Smooth muscle cell (in vitro differentiated cells): Measurements from ENCODE around the gene CEP128. TPM values are rescaled to one million over a fixed set of nuclear protein-coding genes. Genes with fewer than 3 reads are reported as not detected.

Experiments used
- DNase-seq: peaks from one replicate; lab custom pipeline; 2025; ENCODE audit not compliant: unreplicated experiment; lab: John Stamatoyannopoulos, UW
- H2AFZ ChIP-seq: fragments of 200-600 bp; sonication (generic); 2 replicates; pipeline ENCODE4 v1.6.0; 2016; ENCODE audit warnings: antibody characterized with exemption, low read depth, mild to moderate bottlenecking
- H3F3A ChIP-seq: fragments of 200-600 bp; sonication (generic); 2 replicates; pipeline ENCODE4 v1.6.0; 2017; ENCODE audit warnings: antibody characterized with exemption, low read depth
- H3K27ac ChIP-seq: fragments of 200-600 bp; sonication (generic); 2 replicates; pipeline ENCODE4 v1.5.1; 2016; ENCODE audit warnings: low read depth, mild to moderate bottlenecking
- H3K27me3 ChIP-seq: fragments of 200-600 bp; sonication (generic); 2 replicates; pipeline ENCODE4 v1.6.1; 2016; ENCODE audit warnings: low read depth, mild to moderate bottlenecking
- H3K36me3 ChIP-seq: fragments of 200-600 bp; sonication (generic); 2 replicates; pipeline ENCODE4 v1.5.1; 2016; ENCODE audit warnings: low read depth
- H3K4me1 ChIP-seq: fragments of 200-600 bp; sonication (generic); 2 replicates; pipeline ENCODE4 v1.5.1; 2016; ENCODE audit warnings: low read depth
- H3K4me2 ChIP-seq: fragments of 200-600 bp; sonication (generic); 2 replicates; pipeline ENCODE4 v1.6.0; 2016; ENCODE audit warnings: mild to moderate bottlenecking
- H3K4me3 ChIP-seq: fragments of 200-600 bp; sonication (generic); 2 replicates; pipeline ENCODE4 v1.5.1; 2016; ENCODE audit warnings: mild to moderate bottlenecking
- H3K79me2 ChIP-seq: fragments of 200-600 bp; sonication (generic); 2 replicates; pipeline ENCODE4 v1.6.0; 2016; ENCODE audit warnings: low read depth, mild to moderate bottlenecking
- H3K9ac ChIP-seq: fragments of 200-600 bp; sonication (generic); 2 replicates; pipeline ENCODE4 v1.6.0; 2016; ENCODE audit warnings: low read depth
- H3K9me3 ChIP-seq: fragments of 200-600 bp; sonication (generic); replicated peaks from 2 replicates; pipeline ENCODE4 v1.5.1; 2016; ENCODE audit warnings: low read depth
- H4K20me1 ChIP-seq: fragments of 200-600 bp; sonication (generic); 2 replicates; pipeline ENCODE4 v1.6.0; 2016; ENCODE audit warnings: low read depth
- WGBS: methylation state at CpG from one replicate; pipeline ENCODE4 v1.1.7; 2016; ENCODE audit warnings: low lambda C conversion rate; 5-methylcytosine and 5-hydroxymethylcytosine counted together
- polyA plus RNA-seq: library from polyadenylated mRNA; unstranded; fragments of >200 nt; fragmentation: Nextera tagmentation; extraction: Ambion mirVana; gene quantifications from 2 replicates; pipeline ENCODE4 v1.2.1, GENCODE V29; 2016
- total RNA-seq: library from RNA; depleted of rRNA; stranded (reverse); fragments of >200 nt; gene quantifications from 2 replicates; pipeline ENCODE4 v1.2.3, GENCODE V29; 2014
- TF ChIP-seq, protein P1 (sequence below): fragments of 200-600 bp; sonication (generic); IDR thresholded peaks from 2 replicates; pipeline ENCODE4 v1.5.1; 2017; ENCODE audit warnings: borderline replicate concordance, mild to moderate bottlenecking, antibody characterized with exemption; ENCODE audit not compliant: insufficient read depth, poor library complexity, severe bottlenecking

Gene CEP128
- total and polyA plus RNA-seq, 2 experiments from 2014 or later: 2.7 to 4.4 TPM

DNA sequence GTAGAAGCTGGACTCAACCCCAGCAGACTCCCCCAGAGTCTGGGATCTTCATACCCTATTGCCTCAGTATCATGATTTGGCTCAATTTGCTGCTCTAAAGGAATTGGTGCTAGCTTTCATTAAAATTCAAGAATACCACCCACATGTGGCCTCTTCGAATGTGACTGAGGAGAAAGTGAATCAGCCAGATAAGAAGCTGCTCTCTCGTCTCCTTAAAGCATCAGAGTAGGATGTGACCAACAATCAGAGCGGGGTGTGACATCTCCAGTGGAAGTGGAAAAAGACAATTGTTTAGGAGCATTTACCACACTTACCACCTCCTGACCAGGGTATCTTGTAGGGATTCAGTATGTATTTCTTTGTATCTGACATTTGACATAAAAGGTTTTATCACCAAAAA lies 452.0 kb downstream of the CEP128 start:
- DNase-seq: no peak

DNA sequence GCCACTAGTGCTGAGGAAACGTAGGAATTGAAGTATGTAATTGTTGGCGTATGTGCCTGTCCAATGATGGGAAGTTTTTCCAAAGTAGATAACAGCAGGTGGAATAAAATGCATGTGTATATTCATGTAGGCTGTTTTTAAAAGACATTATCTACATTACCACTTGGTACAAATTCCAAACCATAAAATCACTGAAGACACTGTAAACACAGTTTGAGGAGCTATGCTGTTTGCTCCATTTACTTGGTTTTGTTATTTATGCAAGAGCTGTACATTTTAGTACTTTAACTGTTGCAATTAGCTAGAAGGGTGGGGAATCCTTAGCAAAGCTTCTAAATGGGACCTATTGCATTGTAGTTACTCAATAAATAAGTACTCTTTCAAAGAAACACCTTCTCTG lies 455.8 kb downstream of the CEP128 start:
- no peaks in the 10 kb centered on the region for H3F3A ChIP-seq
- no peaks in the 10 kb centered on the region for H3K9me3 ChIP-seq
- H3K36me3 ChIP-seq: no peaks in the 10 kb centered on the region
- H3K27me3 ChIP-seq: no peaks in the 10 kb centered on the region
- H3K4me2 ChIP-seq: no peak overlapping the region
- H3K79me2 ChIP-seq: no peaks in the 10 kb centered on the region
- TF ChIP-seq, protein P1, sequence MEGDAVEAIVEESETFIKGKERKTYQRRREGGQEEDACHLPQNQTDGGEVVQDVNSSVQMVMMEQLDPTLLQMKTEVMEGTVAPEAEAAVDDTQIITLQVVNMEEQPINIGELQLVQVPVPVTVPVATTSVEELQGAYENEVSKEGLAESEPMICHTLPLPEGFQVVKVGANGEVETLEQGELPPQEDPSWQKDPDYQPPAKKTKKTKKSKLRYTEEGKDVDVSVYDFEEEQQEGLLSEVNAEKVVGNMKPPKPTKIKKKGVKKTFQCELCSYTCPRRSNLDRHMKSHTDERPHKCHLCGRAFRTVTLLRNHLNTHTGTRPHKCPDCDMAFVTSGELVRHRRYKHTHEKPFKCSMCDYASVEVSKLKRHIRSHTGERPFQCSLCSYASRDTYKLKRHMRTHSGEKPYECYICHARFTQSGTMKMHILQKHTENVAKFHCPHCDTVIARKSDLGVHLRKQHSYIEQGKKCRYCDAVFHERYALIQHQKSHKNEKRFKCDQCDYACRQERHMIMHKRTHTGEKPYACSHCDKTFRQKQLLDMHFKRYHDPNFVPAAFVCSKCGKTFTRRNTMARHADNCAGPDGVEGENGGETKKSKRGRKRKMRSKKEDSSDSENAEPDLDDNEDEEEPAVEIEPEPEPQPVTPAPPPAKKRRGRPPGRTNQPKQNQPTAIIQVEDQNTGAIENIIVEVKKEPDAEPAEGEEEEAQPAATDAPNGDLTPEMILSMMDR: no peak
- H3K4me3 ChIP-seq: no peak overlapping the region
- no peak for DNase-seq
- H3K4me1 ChIP-seq: no peaks in the 10 kb centered on the region
- no peak overlapping the region for H3K9ac ChIP-seq
- no peaks in the 10 kb centered on the region for H4K20me1 ChIP-seq
- no peak overlapping the region for H3K27ac ChIP-seq
- WGBS: 98% methylated on average over 2 of the region's 2 CpGs
- no peak overlapping the region for H2AFZ ChIP-seq

More for the DNA sequence above, 452.0 kb downstream of the CEP128 start:
- Histone ChIP-seq H3K79me2 (no peaks in the 10 kb centered on the region), H3K27me3 (no peaks in the 10 kb centered on the region), H2AFZ (no peak overlapping the region), H3K4me2 (no peak overlapping the region), H3K4me3 (no peak overlapping the region), H3K4me1 (no peaks in the 10 kb centered on the region), H3K9ac (no peak overlapping the region), H3K9me3 (no peaks in the 10 kb centered on the region), H3K27ac (no peak overlapping the region), H3K36me3 (no peaks in the 10 kb centered on the region), H3F3A (no peaks in the 10 kb centered on the region), H4K20me1 (no peaks in the 10 kb centered on the region)
- WGBS: 58% methylated on average over 3 of the region's 3 CpGs
- TF ChIP-seq, protein P1: no peak

DNA sequence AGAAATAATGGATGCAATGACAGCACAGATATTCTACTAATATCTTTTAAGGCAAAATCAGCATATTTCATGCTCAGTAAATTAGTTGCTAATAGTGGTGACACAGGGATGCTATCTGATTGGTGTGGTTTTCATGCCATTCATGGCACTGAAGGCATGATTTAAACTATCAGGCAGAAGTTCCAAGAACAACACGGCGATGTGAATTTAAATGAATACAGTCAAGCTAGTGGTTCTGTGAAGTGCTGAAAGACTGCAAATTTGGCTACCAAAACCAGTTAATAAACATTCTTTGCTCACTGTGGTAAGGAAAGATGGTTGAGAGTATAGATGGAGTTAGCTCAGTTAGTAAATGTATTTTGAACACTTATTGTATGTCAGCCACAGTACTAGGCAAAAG lies 458.2 kb downstream of the CEP128 start:
- no peaks in the 10 kb centered on the region for H3K79me2 ChIP-seq
- DNase-seq: no peak
- no peak overlapping the region for H3K9ac ChIP-seq
- H3K4me3 ChIP-seq: no peak overlapping the region
- no peak overlapping the region for H2AFZ ChIP-seq
- WGBS: 94% methylated on average over 2 of the region's 2 CpGs
- no peaks in the 10 kb centered on the region for H4K20me1 ChIP-seq
- no peaks in the 10 kb centered on the region for H3K36me3 ChIP-seq
- H3K4me1 ChIP-seq: no peaks in the 10 kb centered on the region
- H3K27ac ChIP-seq: no peak overlapping the region
- H3K9me3 ChIP-seq: no peaks in the 10 kb centered on the region
- H3K27me3 ChIP-seq: no peaks in the 10 kb centered on the region
- TF ChIP-seq, protein P1: no peak
- H3K4me2 ChIP-seq: no peak overlapping the region
- no peaks in the 10 kb centered on the region for H3F3A ChIP-seq

DNA sequence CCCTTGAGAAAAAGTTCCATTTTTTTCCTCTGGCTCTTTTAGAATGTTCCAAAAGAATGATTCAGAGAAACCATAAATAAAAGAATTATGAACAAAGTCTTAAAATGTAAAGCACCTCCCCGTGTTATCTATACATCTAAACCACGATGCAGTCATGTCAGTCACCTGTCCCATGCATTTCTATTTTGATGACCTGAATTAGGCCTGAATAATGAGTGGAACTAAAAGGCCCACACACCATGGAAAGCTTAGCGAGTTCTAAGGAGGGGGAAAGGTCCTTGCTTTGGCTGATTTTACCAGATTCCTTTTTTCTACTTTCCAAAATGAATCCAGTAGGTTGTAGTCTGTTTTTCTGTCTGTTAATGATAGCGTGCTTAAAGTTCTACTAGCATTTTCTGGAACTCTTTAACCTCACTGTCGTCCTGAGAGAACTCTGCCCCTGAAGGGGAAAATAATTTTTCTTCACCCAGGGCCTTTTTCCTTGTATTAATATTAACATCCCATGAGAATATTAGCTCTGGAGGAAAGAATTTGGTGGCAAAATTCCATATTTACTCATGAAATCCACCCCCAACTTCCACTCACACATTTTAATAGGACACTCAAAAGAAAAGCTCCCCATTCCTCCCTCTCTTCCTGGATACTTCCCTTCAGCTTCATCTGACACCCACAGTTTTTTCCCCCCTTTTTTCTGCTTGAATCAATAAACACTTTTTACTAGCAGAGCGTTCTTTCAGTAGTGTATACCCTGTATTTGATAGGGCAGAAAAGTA lies 464.0 kb downstream of the CEP128 start:
- no peak overlapping the region for H3K4me3 ChIP-seq
- whole genome bisulfite sequencing: 90% methylated on average over 6 of the region's 6 CpGs
- H3K9me3 ChIP-seq: no peaks in the 10 kb centered on the region

More for the DNA sequence above, 464.0 kb downstream of the CEP128 start:
- Histone ChIP-seq H3K27ac (no peak overlapping the region), H3K79me2 (no peaks in the 10 kb centered on the region), H3K36me3 (no peaks in the 10 kb centered on the region), H3K4me2 (no peak overlapping the region), H3K27me3 (no peaks in the 10 kb centered on the region), H4K20me1 (no peaks in the 10 kb centered on the region), H3K9ac (no peak overlapping the region), H3F3A (no peaks in the 10 kb centered on the region), H2AFZ (no peak overlapping the region), H3K4me1 (no peaks in the 10 kb centered on the region)
- no peak for DNase-seq
- TF ChIP-seq, protein P1: no peak
